ENCODE measurements around the gene SNAPC3. TPM values are rescaled to one million over a fixed set of nuclear protein-coding genes. Genes with fewer than 3 reads are reported as not detected.
"Not testable (repeated sequence)": the region's sequence is repeated elsewhere in the genome, so short reads cannot be mapped to it uniquely, and the experiment has no call there.

The SNAPC3 gene
- polyA plus RNA-seq, 1 donor from 2014 or later: 96.6 TPM

- no peak overlapping the region for H2AFZ ChIP-seq (ENCODE audit: low read depth, low read length)
- peaks cover 72% of the 10 kb centered on the region for H3K79me2 ChIP-seq (replicated peaks; ENCODE audit: insufficient read depth, low read length)
- no peaks in the 10 kb centered on the region for H3K9me3 ChIP-seq (ENCODE audit: low read length)
- no peak overlapping the region for H3K27ac ChIP-seq (ENCODE audit: low read length)
- no peaks in the 10 kb centered on the region for H3K27me3 ChIP-seq (ENCODE audit: insufficient read depth, low read depth, low read length)
- H3K36me3 ChIP-seq (ENCODE audit: insufficient read depth, low read length): peaks cover 24% of the 10 kb centered on the region
- TF ChIP-seq EP300 (conservative IDR thresholded peaks at IDR 0.05; ENCODE audit: poor library complexity, severe bottlenecking) (no peak), TAF1 (IDR thresholded peaks at IDR 0.05; ENCODE audit: low read depth) (no peak), MXI1 (conservative IDR thresholded peaks at IDR 0.05; ENCODE audit: poor library complexity, severe bottlenecking) (no peak), SMC3 (conservative IDR thresholded peaks at IDR 0.05; ENCODE audit: poor library complexity) (no peak), POLR2AphosphoS5 (IDR thresholded peaks at IDR 0.05) (no peak), CTCF (IDR thresholded peaks at IDR 0.05; ENCODE audit: poor library complexity, severe bottlenecking) (no peak), RAD21 (conservative IDR thresholded peaks at IDR 0.05) (no peak), REST (IDR thresholded peaks at IDR 0.05; ENCODE audit: borderline replicate concordance) (no peak), EZH2 (IDR thresholded peaks at IDR 0.05; ENCODE audit: borderline replicate concordance, insufficient read depth, low read length, poor library complexity, severe bottlenecking) (no peak)
- no peaks in the 10 kb centered on the region for H3K9me2 ChIP-seq (ENCODE audit: insufficient read depth, low read length)
- H3K4me2 ChIP-seq (ENCODE audit: low read length): no peak overlapping the region
- no peak overlapping the region for H3K4me3 ChIP-seq (ENCODE audit: low read length)
- H4K20me1 ChIP-seq (ENCODE audit: insufficient read depth): peaks cover 3% of the 10 kb centered on the region
- no peak overlapping the region for H3K9ac ChIP-seq (ENCODE audit: low read length)
- H3F3A ChIP-seq (ENCODE audit: insufficient read depth, low read length, poor library complexity, severe bottlenecking): no peaks in the 10 kb centered on the region
These were observed 11.0 kb downstream of the SNAPC3 start for GRCh38 chr9:15433661-15434060.

GRCh38 chr9:15438891-15439290, 16.2 kb downstream of the SNAPC3 start:
- no peak for TF ChIP-seq EP300 (conservative IDR thresholded peaks at IDR 0.05; ENCODE audit: poor library complexity, severe bottlenecking)
- TF ChIP-seq RAD21 (conservative IDR thresholded peaks at IDR 0.05): no peak
- no peak for TF ChIP-seq MXI1 (conservative IDR thresholded peaks at IDR 0.05; ENCODE audit: poor library complexity, severe bottlenecking)
- TF ChIP-seq CTCF (IDR thresholded peaks at IDR 0.05; ENCODE audit: poor library complexity, severe bottlenecking): no peak
- no peak for TF ChIP-seq POLR2AphosphoS5 (IDR thresholded peaks at IDR 0.05)
- H3K27me3 ChIP-seq (ENCODE audit: insufficient read depth, low read depth, low read length): no peaks in the 10 kb centered on the region
- H3K9me3 ChIP-seq (ENCODE audit: low read length): peaks cover 7% of the 10 kb centered on the region
- H2AFZ ChIP-seq (ENCODE audit: low read depth, low read length): no peak overlapping the region
- no peak overlapping the region for H3K9ac ChIP-seq (ENCODE audit: low read length)
- no peak overlapping the region for H3K4me2 ChIP-seq (ENCODE audit: low read length)
- no peaks in the 10 kb centered on the region for H3F3A ChIP-seq (ENCODE audit: insufficient read depth, low read length, poor library complexity, severe bottlenecking)
- no peaks in the 10 kb centered on the region for H3K9me2 ChIP-seq (ENCODE audit: insufficient read depth, low read length)
- H3K79me2 ChIP-seq (replicated peaks; ENCODE audit: insufficient read depth, low read length): peaks cover 64% of the 10 kb centered on the region
- no peaks in the 10 kb centered on the region for H4K20me1 ChIP-seq (ENCODE audit: insufficient read depth)
- H3K4me3 ChIP-seq (ENCODE audit: low read length): no peak overlapping the region
- no peak overlapping the region for H3K27ac ChIP-seq (ENCODE audit: low read length)
- H3K36me3 ChIP-seq (ENCODE audit: insufficient read depth, low read length): peaks cover 27% of the 10 kb centered on the region

- not testable (repeated sequence) for H3K4me2 ChIP-seq (ENCODE audit: low read length); H2AFZ ChIP-seq (ENCODE audit: low read depth, low read length); H3K27ac ChIP-seq (ENCODE audit: low read length); H3K9ac ChIP-seq (ENCODE audit: low read length); H4K20me1 ChIP-seq (ENCODE audit: insufficient read depth); H3K27me3 ChIP-seq (ENCODE audit: insufficient read depth, low read depth, low read length); H3F3A ChIP-seq (ENCODE audit: insufficient read depth, low read length, poor library complexity, severe bottlenecking); H3K4me3 ChIP-seq (ENCODE audit: low read length); H3K9me3 ChIP-seq (ENCODE audit: low read length); H3K9me2 ChIP-seq (ENCODE audit: insufficient read depth, low read length)
- Histone ChIP-seq H3K36me3 (ENCODE audit: insufficient read depth, low read length) (peaks cover 42% of the 10 kb centered on the region), H3K79me2 (replicated peaks; ENCODE audit: insufficient read depth, low read length) (peaks cover 43% of the 10 kb centered on the region)
These were observed 19.2 kb downstream of the SNAPC3 start for GRCh38 chr9:15441841-15442240.

GRCh38 chr9:15442264-15442663, 19.6 kb downstream of the SNAPC3 start:
- H3K4me2 ChIP-seq (ENCODE audit: low read length); H3K9me3 ChIP-seq (ENCODE audit: low read length); H2AFZ ChIP-seq (ENCODE audit: low read depth, low read length); H3K27me3 ChIP-seq (ENCODE audit: insufficient read depth, low read depth, low read length); H4K20me1 ChIP-seq (ENCODE audit: insufficient read depth); H3K27ac ChIP-seq (ENCODE audit: low read length); H3K9ac ChIP-seq (ENCODE audit: low read length); H3K9me2 ChIP-seq (ENCODE audit: insufficient read depth, low read length); H3F3A ChIP-seq (ENCODE audit: insufficient read depth, low read length, poor library complexity, severe bottlenecking); H3K4me3 ChIP-seq (ENCODE audit: low read length): not testable (repeated sequence)
- Histone ChIP-seq H3K36me3 (ENCODE audit: insufficient read depth, low read length) (peaks cover 45% of the 10 kb centered on the region), H3K79me2 (replicated peaks; ENCODE audit: insufficient read depth, low read length) (peaks cover 38% of the 10 kb centered on the region)
